Mammary epithelial cell (primary cell): Measurements from ENCODE around the gene MAP3K15.

Source experiments
- CTCF ChIP-seq, 2 donors: IDR thresholded peaks in 1 of 2; conservative IDR thresholded peaks in 1 of 2; 2 replicates each; pipeline ENCODE4 v1.5.1; 2011 to 2012; ENCODE audit warnings: inconsistent platforms in 2 of 2, low read length in 2 of 2, mild to moderate bottlenecking in 2 of 2, control low read depth in 1 of 2, low read depth in 1 of 2; ENCODE audit not compliant: insufficient read depth in 1 of 2; ENCODE audit errors: extremely low read depth in 1 of 2
- EZH2 ChIP-seq: IDR thresholded peaks from 2 replicates; pipeline ENCODE4 v1.6.1; 2012; ENCODE audit warnings: low read length, inconsistent platforms, borderline replicate concordance

GRCh38 chrX:19514791-19515614 is at the start of gene MAP3K15:
- TF ChIP-seq CTCF (conservative IDR thresholded peaks at IDR 0.05 in 1 of 2, IDR thresholded peaks at IDR 0.05 in 1 of 2; ENCODE audit: extremely low read depth in 1 of 2, insufficient read depth in 1 of 2, low read depth in 1 of 2, low read length in 2 of 2) (no peak), EZH2 (no peak)
